GM18868 (cell line): ENCODE results near the gene TGFBR2.
"Not testable (repeated sequence)": the region's sequence is repeated elsewhere in the genome, so short reads cannot be mapped to it uniquely, and the experiment has no call there.

Experiments used
- ATAC-seq: cut with Tn5 transposase; IDR thresholded peaks from one replicate; pipeline ENCODE4 v1.9.1; 2021; ENCODE audit warnings: mild to moderate bottlenecking, moderate library complexity; ENCODE audit not compliant: unreplicated experiment

TGFBR2 gene

DNA sequence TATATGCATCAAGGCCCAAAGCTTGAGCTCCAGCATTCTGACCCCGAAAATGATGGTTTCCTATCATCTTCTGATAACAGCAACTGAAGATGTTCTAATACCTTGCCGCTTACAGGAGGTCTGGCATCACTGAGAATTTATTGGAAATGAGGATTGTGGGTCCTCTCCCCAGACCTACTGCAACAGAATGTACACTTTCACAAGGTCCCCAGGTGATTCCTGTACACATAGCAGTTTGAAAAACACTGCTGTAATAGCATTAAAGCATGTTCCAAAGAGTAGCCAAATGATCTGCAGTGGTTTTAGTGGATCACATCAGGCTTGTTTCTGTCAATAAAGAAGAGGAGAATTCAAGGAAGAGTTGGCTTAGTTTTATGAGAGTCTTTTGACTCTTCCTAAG, 11.3 kb downstream of the TGFBR2 start:
- ATAC-seq = no peak

DNA sequence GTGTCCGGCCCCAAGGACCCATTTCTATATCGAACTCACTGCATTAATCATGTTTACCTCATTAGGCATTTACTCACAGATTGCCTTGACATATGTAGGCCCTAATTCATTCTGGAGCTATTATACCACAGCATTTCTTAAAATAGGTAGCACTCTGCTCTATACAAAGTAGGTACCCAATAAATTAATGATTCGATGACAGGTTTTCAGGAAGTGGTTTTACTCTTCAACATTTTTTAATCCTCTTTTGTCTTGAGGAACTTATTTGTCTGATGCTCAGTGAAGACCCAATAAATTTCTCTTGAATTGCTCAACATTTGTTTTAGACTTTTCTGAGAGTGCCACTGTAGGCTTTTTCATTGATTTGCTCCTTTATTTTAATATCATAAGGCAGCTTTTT, 12.1 kb downstream of the TGFBR2 start:
- no peak for ATAC-seq

GRCh38 chr3:30619318-30619717, 12.9 kb downstream of the TGFBR2 start:
- no peak for ATAC-seq

DNA sequence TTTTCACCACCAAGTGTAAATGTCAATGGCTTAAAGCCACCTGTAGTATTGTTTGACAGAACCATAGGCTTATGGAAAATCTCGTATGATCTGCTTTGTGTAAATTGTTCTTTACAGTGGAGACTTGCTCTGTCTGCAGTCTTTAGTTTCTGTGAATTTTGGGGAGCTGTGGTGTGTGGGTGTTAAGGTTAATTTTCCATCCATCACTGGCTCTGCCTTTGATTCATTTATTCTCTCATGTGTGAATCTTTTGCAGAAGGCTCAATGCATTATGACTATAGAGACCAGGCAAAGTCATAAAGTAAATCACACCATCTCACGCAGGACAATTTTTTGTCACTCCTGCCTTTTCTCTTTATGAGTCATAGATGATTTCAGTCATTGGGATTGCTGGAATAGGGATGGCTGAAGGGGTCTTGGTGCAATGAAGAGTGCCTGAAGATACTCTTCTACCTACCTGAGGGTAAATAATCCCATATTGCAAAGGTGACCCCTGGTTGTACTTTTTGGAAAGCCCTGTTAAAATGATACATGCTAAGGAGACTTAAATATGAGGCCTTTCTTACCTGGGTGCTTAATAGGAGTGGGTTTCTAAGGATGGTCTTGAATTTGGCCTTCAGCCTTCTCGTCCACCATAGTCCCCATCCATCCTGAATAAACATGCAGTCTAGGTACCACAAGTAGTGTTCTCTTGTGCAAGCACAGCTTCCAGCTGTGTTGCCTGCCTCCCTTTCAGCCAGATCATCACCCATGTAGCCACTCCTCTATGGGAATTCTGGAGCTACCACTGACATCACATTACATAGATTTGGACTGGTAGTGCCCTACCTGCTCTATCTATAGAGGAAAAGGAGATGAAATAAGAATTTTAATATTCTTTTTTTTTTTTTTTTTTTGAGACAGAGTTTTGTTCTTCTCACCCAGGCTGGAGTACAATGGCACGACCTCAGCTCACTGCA, 14.3 kb downstream of the TGFBR2 start:
- no peak for ATAC-seq

GRCh38 chr3:30621576-30621975, 15.2 kb downstream of the TGFBR2 start:
- ATAC-seq = no peak

GRCh38 chr3:30622047-30622545, 15.7 kb downstream of the TGFBR2 start:
- ATAC-seq = no peak

- no peak for ATAC-seq
Measured at GRCh38 chr3:30622790-30623189, 16.4 kb downstream of the TGFBR2 start.

DNA sequence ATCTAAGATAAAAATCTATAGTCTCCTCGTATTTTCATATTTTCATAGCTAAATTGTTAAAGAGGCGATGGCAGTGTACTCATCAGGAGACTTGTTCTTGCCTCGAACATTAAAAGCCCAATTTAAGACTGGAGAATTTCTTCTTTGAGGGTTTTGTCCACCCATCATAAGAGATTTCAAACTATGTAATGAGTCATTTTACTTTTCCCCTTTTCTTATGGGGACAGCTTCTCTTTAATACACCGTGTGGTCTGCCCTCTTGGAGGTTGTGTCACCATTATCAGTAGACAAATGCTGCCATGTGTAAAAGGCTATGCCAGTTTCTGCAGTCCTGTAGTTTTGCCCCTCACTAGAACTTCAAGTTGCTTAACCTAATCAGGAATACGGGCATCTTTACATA, 16.9 kb downstream of the TGFBR2 start:
- ATAC-seq = no peak

DNA sequence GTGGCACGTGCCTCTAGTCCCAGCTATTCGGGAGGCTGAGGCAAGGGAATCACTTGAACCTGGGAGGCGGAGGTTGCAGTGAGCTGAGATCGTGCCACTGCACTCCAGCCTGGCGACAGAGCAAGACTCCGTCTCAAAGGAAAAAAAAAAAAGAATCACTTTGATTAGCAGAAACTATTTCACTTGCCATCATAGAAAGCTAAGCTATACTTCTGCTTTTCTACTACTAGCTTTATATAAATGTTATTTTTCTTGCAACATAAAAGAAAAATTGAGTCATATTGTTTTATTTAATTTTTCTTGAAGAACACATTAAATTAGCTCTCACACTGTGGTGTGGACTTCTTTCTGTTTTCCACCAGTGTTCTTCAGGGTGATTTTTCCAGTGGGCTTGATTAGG, 18.1 kb downstream of the TGFBR2 start:
- not testable (repeated sequence) for ATAC-seq

DNA sequence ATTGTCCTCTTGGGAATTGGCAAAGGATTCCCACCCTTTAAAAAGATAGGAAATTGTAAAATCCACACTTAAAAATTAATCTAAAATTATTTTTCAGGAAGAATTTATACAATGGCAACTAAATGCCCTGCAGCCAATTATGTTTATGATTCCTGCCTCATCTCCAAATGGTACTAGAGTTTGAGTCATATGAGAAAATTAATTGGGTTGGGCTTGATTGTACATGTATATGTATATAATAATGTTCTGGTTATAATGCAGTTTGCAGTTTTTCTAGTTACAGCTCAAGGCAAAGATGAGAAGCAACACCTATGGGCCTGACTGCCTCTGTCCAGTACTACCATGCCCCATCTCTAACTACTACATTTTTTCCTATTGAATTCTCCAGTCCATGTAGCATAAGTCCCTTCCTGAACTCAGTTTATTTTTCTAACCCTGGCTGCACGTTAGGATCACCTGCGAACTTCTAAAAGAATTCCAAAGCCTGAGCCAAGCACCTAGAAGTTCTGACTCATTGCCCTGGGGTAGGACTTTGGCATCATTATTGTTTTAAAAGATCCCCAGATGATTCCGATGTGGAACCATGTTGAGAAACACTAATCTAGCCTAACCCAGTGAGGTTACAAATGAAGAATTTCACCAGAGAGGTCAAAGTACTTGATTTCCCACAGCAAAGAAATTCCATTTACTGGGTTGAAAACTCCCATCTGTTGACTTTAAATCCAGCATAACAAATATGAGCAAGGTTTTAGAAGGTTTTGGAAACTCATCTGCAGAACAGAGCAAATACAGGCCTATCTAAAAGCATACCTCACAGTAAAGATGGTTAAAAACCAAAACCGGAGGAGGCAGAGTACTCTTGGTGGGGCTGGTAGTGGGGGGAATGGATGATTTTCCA, 19.4 kb downstream of the TGFBR2 start:
- ATAC-seq = no peak

DNA sequence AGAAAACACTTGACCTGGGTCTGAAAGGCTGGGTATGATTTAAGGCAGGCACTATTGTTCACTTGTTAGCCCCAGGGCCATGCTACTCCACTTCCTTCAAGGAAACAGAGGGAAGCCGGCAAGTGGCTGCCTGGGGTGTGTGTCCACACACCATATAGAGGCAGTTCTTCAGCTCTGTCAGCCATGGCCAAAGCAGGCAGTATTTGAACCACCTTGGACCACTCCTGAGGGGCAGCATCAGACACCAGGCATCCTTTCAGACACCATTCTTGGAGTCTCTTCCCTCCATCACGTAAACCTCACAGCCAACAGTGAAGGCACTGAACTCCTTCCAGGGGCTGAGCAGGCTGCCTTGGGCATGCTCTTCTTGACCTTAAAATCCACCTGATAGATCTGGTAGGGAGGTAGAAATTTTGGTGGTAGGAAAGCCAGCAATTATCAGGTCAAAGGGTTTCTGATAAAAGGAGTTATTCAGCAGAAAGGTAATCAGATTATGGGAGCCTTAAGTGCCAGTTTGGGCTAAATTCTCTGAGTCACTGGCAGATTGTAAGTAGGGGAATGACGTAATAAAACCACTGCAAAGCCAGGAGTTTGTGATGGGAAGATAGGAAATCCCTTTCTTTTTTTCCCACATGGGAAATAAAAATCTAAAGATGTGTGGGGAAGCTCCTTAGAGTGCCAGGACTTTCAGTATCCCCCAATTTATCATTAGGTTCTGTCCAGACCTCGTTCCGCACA, 20.2 kb downstream of the TGFBR2 start:
- ATAC-seq = no peak

DNA sequence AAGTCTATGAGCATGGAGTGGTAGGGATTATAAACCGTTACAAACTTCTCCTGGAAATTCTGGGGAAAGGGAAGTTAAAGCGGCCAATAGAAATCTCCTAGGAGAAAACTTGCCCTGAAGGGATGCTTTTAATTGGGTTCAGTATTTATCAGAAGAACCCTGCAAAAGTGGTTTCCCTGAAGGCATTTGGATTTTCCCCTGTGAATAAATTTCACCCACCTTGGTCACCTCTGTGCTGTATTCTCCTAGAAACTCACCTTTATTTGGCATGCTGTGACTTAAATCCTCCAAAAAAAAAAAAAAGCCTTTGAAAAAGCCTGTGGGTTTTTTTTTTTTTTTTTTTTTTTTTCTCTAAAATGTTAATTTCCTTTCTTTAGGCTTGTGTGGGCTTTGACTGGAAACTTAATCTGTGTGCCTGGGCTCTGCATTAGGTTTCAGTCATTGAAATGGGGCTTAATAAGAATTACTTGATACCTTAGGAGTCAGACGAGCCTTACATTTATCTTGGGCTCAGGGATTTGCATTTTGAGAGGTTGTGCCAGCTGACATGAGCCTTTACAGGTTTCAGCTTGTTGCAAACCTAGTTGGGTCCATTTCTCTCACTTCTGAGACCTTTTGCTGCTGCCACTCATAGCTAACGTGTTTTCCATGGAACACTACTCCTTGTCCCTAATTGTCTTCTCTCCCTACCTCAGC, 22.0 kb downstream of the TGFBR2 start:
- ATAC-seq = no peak

- no peak for ATAC-seq
Measured at GRCh38 chr3:30628901-30629590, 22.6 kb downstream of the TGFBR2 start.

DNA sequence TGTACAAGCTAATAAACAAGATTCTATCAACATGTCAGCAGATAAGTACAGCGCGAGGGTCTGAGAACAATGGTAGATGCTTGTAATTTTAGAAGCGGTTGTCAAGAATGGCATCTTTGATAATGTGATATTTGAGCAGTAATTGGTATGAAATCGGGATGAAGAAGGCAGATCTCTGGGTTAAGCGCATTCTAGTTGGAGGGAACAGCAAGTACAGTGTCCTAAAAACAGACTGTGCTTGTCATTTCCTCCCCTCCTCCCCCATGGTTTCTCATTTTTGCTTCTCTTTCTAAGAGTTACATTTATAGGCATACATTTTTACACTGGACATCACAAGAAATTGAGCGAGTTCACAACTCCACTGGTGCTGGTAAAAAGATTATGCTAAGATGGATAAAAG, 23.3 kb downstream of the TGFBR2 start:
- ATAC-seq = no peak

GRCh38 chr3:30630238-30631030, 24.0 kb downstream of the TGFBR2 start:
- ATAC-seq = no peak

GRCh38 chr3:30631243-30631904, 25.0 kb downstream of the TGFBR2 start:
- peak; percentile 34 for ATAC-seq

DNA sequence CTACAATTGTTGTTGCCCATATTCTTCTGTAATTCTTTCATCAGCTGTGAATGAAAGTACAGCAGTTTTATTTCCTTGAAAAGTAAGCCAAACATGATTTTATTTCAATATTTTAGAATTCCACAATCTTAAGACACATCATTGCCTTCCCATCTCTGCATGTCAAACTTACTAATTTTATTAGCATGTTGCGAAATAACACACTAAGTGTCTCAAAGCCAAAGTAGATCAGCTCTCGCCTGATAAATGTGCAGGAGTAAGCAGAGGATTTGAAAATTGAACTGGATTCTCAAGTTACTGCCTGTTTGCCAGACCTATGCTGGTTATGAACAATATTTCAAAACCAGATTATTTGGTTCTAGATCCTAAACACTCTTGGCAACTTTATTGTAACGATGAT, 25.7 kb downstream of the TGFBR2 start:
- no peak for ATAC-seq

DNA sequence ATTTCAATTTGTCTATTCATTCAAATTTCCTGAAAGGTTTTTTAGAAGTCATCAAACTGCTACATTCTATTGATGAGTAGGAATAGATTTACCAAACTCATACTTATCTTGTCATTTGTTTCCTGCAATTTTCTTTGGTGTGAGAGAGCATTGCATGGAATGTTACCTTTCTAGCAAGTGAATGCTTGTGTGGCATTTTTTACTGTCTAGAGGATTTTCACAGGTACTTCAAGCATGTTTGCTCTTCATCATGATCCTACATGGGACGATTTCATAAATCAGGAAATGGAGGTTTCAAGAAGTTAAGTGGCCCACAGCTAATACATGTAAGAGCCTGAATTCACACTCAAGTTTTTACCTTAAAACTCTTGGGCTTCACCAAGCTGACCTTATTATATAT, 26.1 kb downstream of the TGFBR2 start:
- no peak for ATAC-seq
